Renal cortical epithelial cell (primary cell): ENCODE measurements around the gene TBC1D24. TPM values are rescaled to one million over a fixed set of nuclear protein-coding genes. Genes with fewer than 3 reads are reported as not detected.
A peak's percentile ranks its signal among the peaks of the same experiment; 100 is the strongest.

Experiments
- DNase-seq: peaks from one replicate; pipeline ENCODE4 v3.0.0-alpha.2; 2011; ENCODE audit warnings: low read depth
- total RNA-seq: library from RNA; depleted of rRNA; stranded (reverse); fragments of >200 nt; gene quantifications from 2 replicates; pipeline ENCODE4 v1.2.3, GENCODE V29; 2014

Gene TBC1D24
- total RNA-seq, 1 donor from 2014 or later: 18.3 TPM

DNA sequence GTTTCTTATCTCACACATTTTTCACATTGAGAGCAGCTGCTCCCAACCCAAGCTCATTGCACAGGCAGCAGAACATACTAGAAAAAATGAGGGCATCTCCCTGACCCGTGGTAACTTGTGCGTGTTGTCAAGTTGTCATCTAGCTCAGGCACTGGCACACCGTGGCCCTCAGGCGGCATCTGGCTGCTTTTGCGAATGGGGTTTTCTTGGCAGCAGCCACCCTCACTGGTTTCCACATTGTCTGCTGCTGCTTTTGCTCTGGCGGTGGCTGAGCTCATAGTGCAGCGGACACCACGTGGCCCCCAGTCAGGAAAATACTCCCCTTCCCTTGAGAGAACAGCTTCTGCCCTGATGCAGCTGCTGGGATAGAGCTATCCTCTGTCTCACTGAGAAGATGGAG is 24.4 kb upstream of the TBC1D24 start:
- no peak for DNase-seq

GRCh38 chr16:2450975-2451381 is 23.9 kb upstream of the TBC1D24 start:
- DNase-seq: no peak

- no peak for DNase-seq
Measured at GRCh38 chr16:2451851-2452320, 23.0 kb upstream of the TBC1D24 start.

DNA sequence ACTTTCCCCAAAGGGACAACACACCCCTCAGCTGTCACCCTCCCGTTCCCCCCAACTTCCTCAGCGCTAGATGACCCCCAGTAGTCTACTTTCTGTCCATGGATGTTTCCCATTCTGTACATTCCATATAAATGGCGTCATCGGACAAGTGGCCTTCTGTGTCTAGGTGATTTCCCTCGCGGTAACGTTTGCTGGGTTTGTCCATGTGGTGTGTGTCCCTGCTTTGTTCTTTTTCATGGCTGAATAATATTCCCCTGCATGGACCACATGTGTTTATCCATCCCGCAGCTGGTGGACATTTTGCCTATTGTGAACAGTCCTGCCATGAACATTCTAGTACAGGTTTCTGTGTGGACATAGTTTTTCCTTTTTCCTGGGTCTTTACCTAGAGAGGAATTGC is 22.3 kb upstream of the TBC1D24 start:
- no peak for DNase-seq

DNA sequence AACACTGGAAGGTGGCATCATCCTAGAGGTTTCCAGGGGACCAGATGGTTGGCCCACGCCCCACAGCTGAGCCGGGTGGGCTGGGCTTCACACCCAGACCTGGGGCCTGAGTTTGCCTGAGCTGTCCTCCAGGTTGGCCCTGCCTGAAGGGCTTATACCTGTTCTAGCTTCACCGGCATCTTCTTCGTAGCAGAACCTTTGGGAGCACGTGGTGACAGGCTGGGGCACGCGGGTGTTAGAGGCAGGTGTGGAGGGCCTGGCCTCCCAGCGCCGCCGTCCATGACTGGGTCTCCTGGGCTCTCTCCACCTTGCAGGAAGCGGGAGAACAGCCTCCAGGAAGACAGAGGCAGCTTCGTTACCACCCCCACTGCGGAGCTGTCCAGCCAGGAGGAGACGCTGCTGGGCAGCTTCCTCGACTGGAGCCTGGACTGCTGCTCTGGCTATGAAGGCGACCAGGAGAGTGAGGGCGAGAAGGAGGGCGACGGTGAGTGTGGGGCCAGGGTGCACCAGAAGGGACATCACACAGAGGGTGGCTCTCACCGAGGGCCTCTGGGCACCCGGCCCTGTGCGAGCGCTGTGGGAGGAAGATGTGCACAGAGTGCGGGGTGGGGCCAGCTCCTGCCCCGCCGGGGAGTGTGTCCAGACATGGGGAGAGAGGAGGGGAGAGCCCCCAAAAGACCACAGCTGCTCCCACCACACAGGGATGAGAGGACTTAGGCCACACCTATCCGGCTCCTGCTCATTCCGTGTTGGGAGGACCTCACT is 19.7 kb upstream of the TBC1D24 start:
- DNase-seq: no peak

DNA sequence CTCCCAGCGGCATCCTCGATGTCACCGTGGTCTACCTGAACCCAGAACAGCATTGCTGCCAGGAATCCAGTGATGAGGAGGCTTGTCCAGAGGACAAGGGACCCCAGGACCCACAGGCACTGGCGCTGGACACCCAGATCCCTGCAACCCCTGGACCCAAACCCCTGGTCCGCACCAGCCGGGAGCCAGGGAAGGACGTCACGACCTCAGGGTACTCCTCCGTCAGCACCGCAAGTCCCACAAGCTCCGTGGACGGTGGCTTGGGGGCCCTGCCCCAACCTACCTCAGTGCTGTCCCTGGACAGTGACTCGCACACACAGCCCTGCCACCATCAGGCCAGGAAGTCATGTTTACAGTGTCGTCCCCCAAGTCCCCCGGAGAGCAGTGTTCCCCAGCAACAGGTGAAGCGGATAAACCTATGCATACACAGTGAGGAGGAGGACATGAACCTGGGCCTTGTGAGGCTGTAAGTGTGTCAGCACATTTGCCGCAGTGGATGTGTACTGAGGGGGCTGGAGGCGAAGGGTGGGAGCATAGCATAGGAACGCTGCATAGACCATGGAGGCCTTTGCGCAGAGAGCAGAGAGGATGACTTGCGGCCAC is 18.3 kb upstream of the TBC1D24 start:
- DNase-seq: no peak

GRCh38 chr16:2457267-2457666 is 17.7 kb upstream of the TBC1D24 start:
- DNase-seq: no peak

GRCh38 chr16:2457946-2458345 is 17.0 kb upstream of the TBC1D24 start:
- DNase-seq: no peak

- DNase-seq: no peak
Measured at GRCh38 chr16:2458887-2459646, 15.9 kb upstream of the TBC1D24 start.

DNA sequence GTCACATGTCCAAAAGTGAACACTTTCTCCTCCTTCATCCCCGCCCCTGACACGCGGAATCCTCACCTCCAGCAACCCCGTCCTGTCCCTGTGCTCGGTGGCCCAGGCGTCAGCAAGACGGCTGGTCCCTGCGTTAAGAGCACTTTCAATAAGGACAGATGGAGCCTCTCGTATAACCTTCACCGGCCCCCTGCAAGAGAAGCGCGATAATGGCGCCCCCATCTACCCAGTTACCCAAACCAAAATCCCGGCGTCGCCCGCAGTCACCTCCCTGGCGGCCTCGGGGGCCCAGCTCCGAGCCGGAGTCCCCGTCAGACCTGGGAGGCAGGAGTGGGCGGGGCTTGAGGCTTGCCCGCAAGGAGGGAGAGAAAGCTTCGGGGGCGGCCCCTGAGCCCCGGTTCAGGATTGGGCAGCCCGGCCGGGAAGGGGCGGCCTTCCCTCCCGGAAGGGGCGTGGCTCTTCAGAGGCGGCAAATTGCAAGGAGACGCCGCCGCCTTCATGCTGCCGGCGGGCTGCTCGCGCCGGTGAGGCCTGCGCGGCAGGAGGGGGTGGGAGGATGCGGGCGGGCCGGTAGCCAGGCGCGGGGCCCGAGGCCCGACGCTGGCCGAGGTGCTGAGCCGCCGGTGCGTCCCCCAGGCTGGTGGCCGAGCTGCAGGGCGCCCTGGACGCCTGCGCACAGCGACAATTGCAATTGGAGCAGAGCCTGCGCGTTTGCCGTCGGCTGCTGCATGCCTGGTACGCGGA is 15.1 kb upstream of the TBC1D24 start, which contains the start of gene TEDC2:
Gene TEDC2 (plus strand): TSS at position 463 of the 744 bp plus-strand sequence. CDS start 36 bp downstream, at position 499.
- peak; percentile 83 for DNase-seq

- no peak for DNase-seq
Measured at GRCh38 chr16:2460391-2460713, 14.6 kb upstream of the TBC1D24 start.

DNA sequence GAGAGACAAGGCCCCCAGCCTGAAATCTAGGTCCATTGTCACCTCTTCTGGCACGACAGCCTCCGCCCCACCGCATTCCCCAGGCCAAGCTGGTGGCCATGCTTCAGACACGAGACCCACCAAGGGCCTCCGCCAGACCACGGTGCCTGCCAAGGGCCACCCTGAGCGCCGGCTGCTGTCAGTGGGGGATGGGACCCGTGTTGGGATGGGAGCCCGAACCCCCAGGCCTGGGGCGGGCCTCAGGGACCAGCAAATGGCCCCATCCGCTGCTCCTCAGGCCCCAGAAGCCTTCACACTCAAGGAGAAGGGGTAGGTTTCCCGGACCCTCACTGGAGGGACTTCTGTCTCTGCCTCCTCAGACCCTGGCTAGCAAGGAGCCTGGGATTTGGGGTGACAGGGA is 14.0 kb upstream of the TBC1D24 start:
- no peak for DNase-seq

DNA sequence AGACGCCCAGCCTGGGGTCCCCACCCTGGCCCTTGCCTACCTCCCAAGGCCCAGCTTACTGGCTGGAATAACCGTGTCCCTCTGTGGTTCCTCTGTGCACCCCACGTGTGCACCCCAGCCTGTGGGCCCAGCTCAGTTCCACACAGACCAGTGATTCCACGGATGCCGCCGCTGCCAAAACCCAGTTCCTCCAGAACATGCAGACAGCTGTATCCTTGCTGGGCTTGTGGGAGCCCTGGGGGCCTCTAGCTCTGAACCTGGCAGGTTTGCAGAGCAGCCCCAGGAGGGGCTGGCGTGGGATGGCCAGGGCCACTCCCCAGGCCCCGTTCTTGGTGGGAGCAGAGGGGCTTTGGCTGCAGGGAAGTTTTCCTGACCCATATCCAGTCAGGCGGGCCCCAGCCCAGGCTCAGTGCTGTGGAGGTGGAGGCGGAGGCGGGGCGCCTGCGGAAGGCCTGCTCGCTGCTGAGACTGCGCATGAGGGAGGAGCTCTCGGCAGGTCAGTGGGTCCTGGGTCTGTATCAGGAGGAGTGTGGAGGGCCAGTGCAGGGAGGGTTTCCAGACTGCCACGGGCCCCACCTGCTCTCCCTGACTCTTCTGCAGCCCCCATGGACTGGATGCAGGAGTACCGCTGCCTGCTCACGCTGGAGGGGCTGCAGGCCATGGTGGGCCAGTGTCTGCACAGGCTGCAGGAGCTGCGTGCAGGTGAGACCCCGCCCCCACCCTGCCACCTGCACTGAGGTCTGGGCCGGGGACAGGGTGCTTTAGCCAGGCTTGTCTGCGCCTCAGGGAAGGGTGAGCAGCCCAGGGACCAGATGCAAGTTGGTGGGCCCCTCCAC is 12.7 kb upstream of the TBC1D24 start:
- DNase-seq: no peak

DNA sequence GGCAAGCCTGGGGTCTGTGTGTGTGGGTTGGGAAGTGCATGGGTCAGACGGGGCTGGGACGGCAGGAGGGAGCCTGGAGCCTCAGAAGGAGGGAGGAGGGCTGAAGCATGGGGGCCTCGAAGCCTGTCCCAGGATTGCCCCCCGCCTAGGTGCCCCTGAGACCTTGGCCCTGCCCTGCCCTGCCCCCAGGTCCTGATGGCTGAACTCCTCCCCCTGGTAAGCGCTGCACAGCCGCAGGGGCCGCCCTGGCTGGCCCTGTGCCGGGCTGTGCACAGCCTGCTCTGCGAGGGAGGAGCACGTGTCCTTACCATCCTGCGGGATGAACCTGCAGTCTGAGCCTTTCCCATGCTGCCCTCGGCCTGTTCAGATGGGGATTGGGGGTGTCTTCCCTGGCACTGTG is 10.6 kb upstream of the TBC1D24 start:
- DNase-seq: no peak

DNA sequence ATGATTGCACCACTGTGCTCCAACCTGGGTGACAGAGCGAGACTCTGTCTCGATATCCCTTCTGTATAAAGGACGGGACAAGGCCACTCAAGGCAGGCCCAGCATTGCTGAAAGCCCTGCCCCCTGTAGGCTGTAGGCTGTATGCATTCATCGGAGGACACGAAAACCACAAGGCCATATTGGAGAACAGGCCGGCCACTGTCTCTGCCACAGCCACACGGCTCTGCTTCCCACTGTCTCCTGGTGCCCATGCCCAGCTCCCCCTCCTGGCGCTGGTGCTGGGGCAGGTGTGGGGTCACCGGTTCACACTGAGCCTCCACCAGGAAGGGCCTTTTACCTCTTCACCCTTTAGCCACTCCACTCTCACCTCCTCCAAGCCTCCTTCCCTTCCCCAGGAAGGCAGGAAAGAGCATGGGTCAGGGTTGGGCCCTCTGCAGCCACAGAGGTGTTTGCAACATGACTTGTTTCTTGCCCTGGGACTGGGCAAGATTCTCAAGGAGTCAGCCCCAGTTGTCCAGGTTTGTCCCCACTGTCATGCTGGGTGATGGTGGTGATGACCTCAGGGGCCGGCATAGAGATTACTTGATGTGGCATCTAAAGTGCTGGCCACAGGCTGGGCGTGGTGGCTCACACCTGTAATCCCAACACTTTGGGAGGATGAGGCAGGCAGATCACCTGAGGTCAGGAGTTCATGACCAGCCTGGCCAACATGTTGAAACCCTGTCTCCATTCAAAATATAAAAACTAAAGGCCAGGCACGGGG is 9.1 kb upstream of the TBC1D24 start:
- no peak for DNase-seq

GRCh38 chr16:2466667-2467527 is 8.0 kb upstream of the TBC1D24 start:
- DNase-seq: no peak

- no peak for DNase-seq
Measured at GRCh38 chr16:2467528-2468232, 7.2 kb upstream of the TBC1D24 start.

DNA sequence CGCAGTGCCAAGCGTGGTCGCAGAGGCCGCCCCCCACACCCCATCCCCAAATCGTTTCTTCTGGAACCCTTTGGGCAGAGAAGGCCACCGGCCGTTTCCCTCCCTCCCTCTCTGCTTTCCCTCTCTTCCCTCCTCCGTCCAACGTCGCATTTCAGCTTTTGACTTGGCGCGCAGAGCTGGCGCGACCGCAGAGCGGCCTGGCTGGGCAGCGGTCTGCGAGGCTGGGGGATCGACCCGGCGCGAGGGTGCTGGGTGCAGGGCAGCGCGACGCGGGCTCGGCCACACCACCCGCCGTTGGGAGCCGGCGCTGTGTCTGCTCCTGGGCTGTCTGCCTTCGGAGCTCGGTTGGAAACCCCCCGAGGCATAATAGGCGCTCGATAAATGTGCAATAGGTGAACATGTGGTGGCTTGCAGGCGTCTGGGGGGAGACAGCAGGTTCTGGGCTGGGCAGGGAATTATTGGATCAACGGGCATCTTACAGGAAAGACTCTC is 6.6 kb upstream of the TBC1D24 start:
- no peak for DNase-seq
